Breast epithelium (tissue), 3 donors: Measurements from ENCODE around the gene RAMP3.

Experiments used
- CTCF ChIP-seq, 3 donors: fragments of 450-650 bp; IDR thresholded peaks; one replicate each; pipeline ENCODE4 v1.5.1; 2016 to 2017; ENCODE audit warnings: antibody characterized with exemption in 3 of 3, mild to moderate bottlenecking in 3 of 3, moderate library complexity in 3 of 3
- POLR2A ChIP-seq: fragments of 450-650 bp; IDR thresholded peaks from one replicate; pipeline ENCODE4 v1.6.1; 2016; ENCODE audit warnings: antibody characterized with exemption, mild to moderate bottlenecking, moderate library complexity

- TF ChIP-seq CTCF (IDR thresholded peaks at IDR 0.05): no peak
- TF ChIP-seq POLR2A: no peak
These were observed 28.7 kb downstream of the RAMP3 start for GRCh38 chr7:45186261-45186813.
